ENCODE data around the gene SLC25A22. TPM values are rescaled to one million over a fixed set of nuclear protein-coding genes. Genes with fewer than 3 reads are reported as not detected.

SLC25A22 gene
- total RNA-seq, 4 donors from 2014 or later, result 6.0 to 28.3 (median 9.7) TPM

GRCh38 chr11:842370-843002 is 44.4 kb upstream of the SLC25A22 start, which contains the start of the genes POLR2L and TSPAN4:
Gene POLR2L (minus strand): TSS chr11:842529. CDS start chr11:842508, 21 bp downstream.
Gene TSPAN4 (plus strand): TSS chr11:842852. CDS start chr11:850305, 7,453 bp downstream.
- TF ChIP-seq POLR2AphosphoS5 (IDR thresholded peaks at IDR 0.05) (peak; percentile 69 to 95 (median 94)), EP300 (IDR thresholded peaks at IDR 0.05; ENCODE audit: low read depth) (no peak), POLR2A (IDR thresholded peaks at IDR 0.05) (peak; percentile 91), CTCF (IDR thresholded peaks at IDR 0.05) (no peak)
- in situ Hi-C loops (cut with MboI; ENCODE audit: low pct_ligation_motif_present in 1 of 4, low pct_unique_long_range_greater_than_20kb in 1 of 4, low sequenced_read_pairs in 3 of 4), result no loop called here
- peaks cover 21 to 77% (median 52%) of the 10 kb centered on the region in 4 donors for H3K4me1 ChIP-seq
- peak within 1 kb of the TSS; percentile 88 to 94 (median 90) for H3K27ac ChIP-seq
- peak; percentile 91 for DNase-seq
- H3K36me3 ChIP-seq, result peaks cover 0 to 11% (median 4%) of the 10 kb centered on the region in 4 donors
- intact Hi-C loops (cut with DNase I; ENCODE audit: low total_unique reads), result loop anchor here (5.0 kb wide), 1 partner anchor 1920 kb away; no protein-coding TSS in a partner anchor
- no peaks in the 10 kb centered on the region for H3K9me3 ChIP-seq
- H3K27me3 ChIP-seq, result peaks cover 11% of the 10 kb centered on the region
- H3K4me3 ChIP-seq, result peak within 1 kb of the TSS; percentile 62 to 98 (median 83)
- 0% methylated on average over 6 of the region's 87 CpGs; no CpG with 5 or more reads in 1 of the 2 donors for WGBS, 2 donors (ENCODE audit: low coverage in 1 of 2)

GRCh38 chr11:841981-842369 is 43.9 kb upstream of the SLC25A22 start:
- Histone ChIP-seq H3K9me3 (no peaks in the 10 kb centered on the region), H3K27me3 (peaks cover 11% of the 10 kb centered on the region), H3K4me3 (peak overlapping the region; percentile 62 to 98 (median 83)), H3K27ac (peak overlapping the region; percentile 88 to 94 (median 90)), H3K4me1 (peaks cover 21 to 82% (median 55%) of the 10 kb centered on the region in 4 donors), H3K36me3 (peaks cover 0 to 16% (median 6%) of the 10 kb centered on the region in 4 donors)
- TF ChIP-seq EP300 (IDR thresholded peaks at IDR 0.05; ENCODE audit: low read depth) (no peak), POLR2A (IDR thresholded peaks at IDR 0.05) (no peak), POLR2AphosphoS5 (IDR thresholded peaks at IDR 0.05) (peak in 1 of 3 donors; percentile 10)
- DNase-seq, result no peak
- in situ Hi-C loops (cut with MboI; ENCODE audit: low pct_ligation_motif_present in 1 of 4, low pct_unique_long_range_greater_than_20kb in 1 of 4, low sequenced_read_pairs in 3 of 4), result no loop called here
- intact Hi-C loops (cut with DNase I; ENCODE audit: low total_unique reads), result loop anchor here (5.0 kb wide), 1 partner anchor 1920 kb away; no protein-coding TSS in a partner anchor
- 0 to 1% methylated on average over 7 to 25 of the region's 27 CpGs for WGBS, 2 donors (ENCODE audit: low coverage in 1 of 2)

- no peak for DNase-seq
- H3K27ac ChIP-seq, result peak overlapping the region in 1 of 4 donors; percentile 91
- no peak overlapping the region for H3K4me3 ChIP-seq
- peaks cover 11% of the 10 kb centered on the region for H3K27me3 ChIP-seq
- whole genome bisulfite sequencing, 2 donors (ENCODE audit: low coverage in 1 of 2), result 80 to 83% methylated on average over 3 to 20 of the region's 25 CpGs
- intact Hi-C loops (cut with DNase I; ENCODE audit: low total_unique reads) (loop anchor here (5.0 kb wide), 1 partner anchor 1922 kb away; no protein-coding TSS in a partner anchor), in situ Hi-C loops (cut with MboI; ENCODE audit: low pct_ligation_motif_present in 1 of 4, low pct_unique_long_range_greater_than_20kb in 1 of 4, low sequenced_read_pairs in 3 of 4) (no loop called here)
- H3K9me3 ChIP-seq, result no peaks in the 10 kb centered on the region
- no peak for TF ChIP-seq POLR2AphosphoS5 (IDR thresholded peaks at IDR 0.05)
- peak in 3 of 5 experiments; percentile 11 to 27 (median 13) for TF ChIP-seq CTCF (IDR thresholded peaks at IDR 0.05)
- no peak for TF ChIP-seq EP300 (IDR thresholded peaks at IDR 0.05; ENCODE audit: low read depth)
- peak; percentile 5 for TF ChIP-seq POLR2A (IDR thresholded peaks at IDR 0.05)
- H3K36me3 ChIP-seq, result peaks cover 0 to 16% (median 6%) of the 10 kb centered on the region in 4 donors
- H3K4me1 ChIP-seq, result peaks cover 23 to 88% (median 60%) of the 10 kb centered on the region in 4 donors
Observed at GRCh38 chr11:839875-840617, 42.0 kb upstream of the SLC25A22 start.

- no peak for DNase-seq
- no peak overlapping the region for H3K4me3 ChIP-seq
- H3K27me3 ChIP-seq, result peaks cover 11% of the 10 kb centered on the region
- TF ChIP-seq POLR2AphosphoS5 (IDR thresholded peaks at IDR 0.05), result no peak
- TF ChIP-seq EP300 (IDR thresholded peaks at IDR 0.05; ENCODE audit: low read depth), result no peak
- no peak for TF ChIP-seq POLR2A (IDR thresholded peaks at IDR 0.05)
- TF ChIP-seq CTCF (IDR thresholded peaks at IDR 0.05), result no peak
- H3K27ac ChIP-seq, result peak overlapping the region in 3 of 4 donors; percentile 7 to 91 (median 28)
- intact Hi-C loops (cut with DNase I; ENCODE audit: low total_unique reads), result no loop called here
- H3K4me1 ChIP-seq, result peaks cover 22 to 88% (median 60%) of the 10 kb centered on the region in 4 donors
- peaks cover 0 to 16% (median 6%) of the 10 kb centered on the region in 4 donors for H3K36me3 ChIP-seq
- WGBS, 2 donors (ENCODE audit: low coverage in 1 of 2), result 95% methylated on average over 4 of the region's 5 CpGs; no CpG with 5 or more reads in 1 of the 2 donors
- H3K9me3 ChIP-seq, result no peaks in the 10 kb centered on the region
- in situ Hi-C loops (cut with MboI; ENCODE audit: low pct_ligation_motif_present in 1 of 4, low pct_unique_long_range_greater_than_20kb in 1 of 4, low sequenced_read_pairs in 3 of 4), result no loop called here
Observed at GRCh38 chr11:839280-839623, 41.2 kb upstream of the SLC25A22 start.
